MCF 10A (cell line): ENCODE results near the gene FOXL2NB. TPM values are rescaled to one million over a fixed set of nuclear protein-coding genes. Genes with fewer than 3 reads are reported as not detected.
"Not testable (repeated sequence)": the region's sequence is repeated elsewhere in the genome, so short reads cannot be mapped to it uniquely, and the experiment has no call there.

Experiments used
- BruUV-seq: library from RNA; stranded (reverse); fragments of 400-500 nt; replicated peaks from 2 replicates; lab custom pipeline; 2021; lab: Mats Ljungman, UMichigan
- CTCF ChIA-PET: fragments of 300-600 bp; sonication (Branson Sonifier 250); formaldehyde crosslinking; extraction: SDS; loops from one replicate; lab custom pipeline; 2021; ENCODE audit warnings: antibody characterized with exemption, inconsistent platforms; lab: Yijun Ruan, JAX
- POLR2A ChIA-PET: fragments of 300-600, 350-650 bp; sonication (Branson Sonifier 250); formaldehyde crosslinking; extraction: SDS; loops from one replicate; lab custom pipeline; 2020; ENCODE audit warnings: antibody characterized with exemption, inconsistent platforms; lab: Yijun Ruan, JAX
- DNase-seq: peaks from one replicate; pipeline ENCODE4 v3.0.0-alpha.2; 2018; ENCODE audit not compliant: unreplicated experiment
- H3K27ac Mint-ChIP-seq: one replicate; pipeline ENCODE4 v1.8.0; 2022; ENCODE audit warnings: mild to moderate bottlenecking, low read depth, mixed read lengths; ENCODE audit not compliant: unreplicated experiment
- H3K27me3 Mint-ChIP-seq: one replicate; pipeline ENCODE4 v1.8.0; 2022; ENCODE audit warnings: mixed read lengths; ENCODE audit not compliant: insufficient read depth, unreplicated experiment
- H3K36me3 Mint-ChIP-seq: one replicate; pipeline ENCODE4 v1.8.0; 2022; ENCODE audit warnings: mild to moderate bottlenecking, moderate library complexity, mixed read lengths; ENCODE audit not compliant: insufficient read depth, unreplicated experiment
- H3K4me1 Mint-ChIP-seq: one replicate; pipeline ENCODE4 v1.8.0; 2022; ENCODE audit warnings: mixed read lengths; ENCODE audit not compliant: insufficient read depth, unreplicated experiment
- H3K4me3 Mint-ChIP-seq: one replicate; pipeline ENCODE4 v1.8.0; 2022; ENCODE audit warnings: mild to moderate bottlenecking, moderate library complexity, mixed read lengths; ENCODE audit not compliant: unreplicated experiment
- H3K9me3 Mint-ChIP-seq: one replicate; pipeline ENCODE4 v1.8.0; 2022; ENCODE audit warnings: mixed read lengths; ENCODE audit not compliant: unreplicated experiment
- CTCF ChIP-seq: fragments of 200-600 bp; IDR thresholded peaks from one replicate; pipeline ENCODE4 v1.8.0; 2022; ENCODE audit warnings: antibody characterized with exemption, mild to moderate bottlenecking; ENCODE audit not compliant: unreplicated experiment
- intact Hi-C: fragments of 100-400 bp; cut with micrococcal nuclease; formaldehyde crosslinking; loops from 2 replicates; pipeline ENCODE4 v1.14.1; 2022
- total RNA-seq: library from RNA; stranded (reverse); gene quantifications from 2 replicates; pipeline ENCODE4 v1.2.3, GENCODE V29; 2022

The FOXL2NB gene
- total RNA-seq, 1 experiment from 2014 or later, result 0.14 TPM

GRCh38 chr3:138922400-138922799, 24.6 kb upstream of the FOXL2NB start:
- DNase-seq, H3K9me3 Mint-ChIP-seq, H3K36me3 Mint-ChIP-seq, BruUV-seq, H3K4me3 Mint-ChIP-seq, H3K27me3 Mint-ChIP-seq: not testable (repeated sequence)
- Mint-ChIP-seq H3K4me1 (peaks cover 17% of the 10 kb centered on the region), H3K27ac (peak overlapping the region; percentile 82)
- ChIA-PET POLR2A (interaction anchor here (0.9 to 4.0 kb wide), 6 partner anchors 14 to 328 kb away, joined by 4 to 31 read pairs (median 4); partner anchors contain the start of gene CEP70), CTCF (interaction anchor here (0.5 to 13.9 kb wide), 47 partner anchors 7 to 840 kb away, joined by 3 to 364 read pairs (median 5); partner anchors contain the start of genes CEP70 and FAIM)
- peak; percentile 10 for TF ChIP-seq CTCF
- intact Hi-C loops, result loop anchor here (1.0 to 2.0 kb wide), 3 partner anchors 444 to 742 kb away; no protein-coding TSS in a partner anchor

GRCh38 chr3:138923531-138923994, 23.5 kb upstream of the FOXL2NB start:
- DNase-seq, result peak; percentile 93
- H3K27ac Mint-ChIP-seq, result peak overlapping the region; percentile 15
- H3K36me3 Mint-ChIP-seq, result peaks cover 5% of the 10 kb centered on the region
- intact Hi-C loops, result loop anchor here (1.0 to 2.0 kb wide), 4 partner anchors 329 to 591 kb away; partner anchors contain the start of gene CEP70
- ChIA-PET POLR2A (interaction anchor here (0.9 to 4.0 kb wide), 3 partner anchors 224 to 466 kb away, joined by 3 to 31 read pairs (median 4); partner anchors contain the start of gene CEP70), CTCF (interaction anchor here (0.5 to 13.9 kb wide), 94 partner anchors 8 to 1356 kb away, joined by 3 to 364 read pairs (median 4); partner anchors contain the start of genes ARMC8, CEP70 and FAIM)
- H3K4me1 Mint-ChIP-seq, result peaks cover 17% of the 10 kb centered on the region
- BruUV-seq, result no TSS peak
- H3K4me3 Mint-ChIP-seq, result no peak overlapping the region
- no peaks in the 10 kb centered on the region for H3K9me3 Mint-ChIP-seq
- TF ChIP-seq CTCF, result peak; percentile 79
- no peaks in the 10 kb centered on the region for H3K27me3 Mint-ChIP-seq

- Mint-ChIP-seq H3K27ac (no peak overlapping the region), H3K27me3 (no peaks in the 10 kb centered on the region), H3K4me1 (no peaks in the 10 kb centered on the region), H3K4me3 (no peak overlapping the region), H3K36me3 (no peaks in the 10 kb centered on the region), H3K9me3 (no peaks in the 10 kb centered on the region)
- intact Hi-C loops, result no loop called here
- no peak for TF ChIP-seq CTCF
- ChIA-PET CTCF (interaction anchor here (0.6 to 1.7 kb wide), 5 partner anchors 12 to 512 kb away, joined by 3 to 7 read pairs (median 3); partner anchors contain the start of gene CEP70), POLR2A (no interaction called here)
- DNase-seq, result no peak
- no TSS peak for BruUV-seq
These were observed 18.2 kb upstream of the FOXL2NB start for GRCh38 chr3:138928727-138929372.

GRCh38 chr3:138933068-138933668, 13.8 kb upstream of the FOXL2NB start:
- Mint-ChIP-seq H3K9me3 (no peaks in the 10 kb centered on the region), H3K4me1 (no peaks in the 10 kb centered on the region), H3K36me3 (no peaks in the 10 kb centered on the region), H3K27ac (no peak overlapping the region), H3K4me3 (no peak overlapping the region), H3K27me3 (peaks cover 9% of the 10 kb centered on the region)
- ChIA-PET CTCF (interaction anchor here (0.6 to 7.1 kb wide), 11 partner anchors 10 to 515 kb away, joined by 3 to 112 read pairs (median 4); partner anchors contain the start of gene CEP70), POLR2A (no interaction called here)
- DNase-seq, result no peak
- BruUV-seq, result no TSS peak
- no peak for TF ChIP-seq CTCF
- intact Hi-C loops, result no loop called here
